ENCODE results near the gene FKBP5.
A peak's percentile ranks its signal among the peaks of the same experiment; 100 is the strongest.

Gene FKBP5

GRCh38 chr6:35716798-35717197 is 28.1 kb upstream of the FKBP5 start:
- DNase-seq (ENCODE audit: low read depth): no peak
- TF ChIP-seq, protein P1, sequence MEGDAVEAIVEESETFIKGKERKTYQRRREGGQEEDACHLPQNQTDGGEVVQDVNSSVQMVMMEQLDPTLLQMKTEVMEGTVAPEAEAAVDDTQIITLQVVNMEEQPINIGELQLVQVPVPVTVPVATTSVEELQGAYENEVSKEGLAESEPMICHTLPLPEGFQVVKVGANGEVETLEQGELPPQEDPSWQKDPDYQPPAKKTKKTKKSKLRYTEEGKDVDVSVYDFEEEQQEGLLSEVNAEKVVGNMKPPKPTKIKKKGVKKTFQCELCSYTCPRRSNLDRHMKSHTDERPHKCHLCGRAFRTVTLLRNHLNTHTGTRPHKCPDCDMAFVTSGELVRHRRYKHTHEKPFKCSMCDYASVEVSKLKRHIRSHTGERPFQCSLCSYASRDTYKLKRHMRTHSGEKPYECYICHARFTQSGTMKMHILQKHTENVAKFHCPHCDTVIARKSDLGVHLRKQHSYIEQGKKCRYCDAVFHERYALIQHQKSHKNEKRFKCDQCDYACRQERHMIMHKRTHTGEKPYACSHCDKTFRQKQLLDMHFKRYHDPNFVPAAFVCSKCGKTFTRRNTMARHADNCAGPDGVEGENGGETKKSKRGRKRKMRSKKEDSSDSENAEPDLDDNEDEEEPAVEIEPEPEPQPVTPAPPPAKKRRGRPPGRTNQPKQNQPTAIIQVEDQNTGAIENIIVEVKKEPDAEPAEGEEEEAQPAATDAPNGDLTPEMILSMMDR (conservative IDR thresholded peaks at IDR 0.05; ENCODE audit: low read depth, low read length): no peak
- no peak overlapping the region for H3K4me3 ChIP-seq (ENCODE audit: low read depth, low read length)

DNA sequence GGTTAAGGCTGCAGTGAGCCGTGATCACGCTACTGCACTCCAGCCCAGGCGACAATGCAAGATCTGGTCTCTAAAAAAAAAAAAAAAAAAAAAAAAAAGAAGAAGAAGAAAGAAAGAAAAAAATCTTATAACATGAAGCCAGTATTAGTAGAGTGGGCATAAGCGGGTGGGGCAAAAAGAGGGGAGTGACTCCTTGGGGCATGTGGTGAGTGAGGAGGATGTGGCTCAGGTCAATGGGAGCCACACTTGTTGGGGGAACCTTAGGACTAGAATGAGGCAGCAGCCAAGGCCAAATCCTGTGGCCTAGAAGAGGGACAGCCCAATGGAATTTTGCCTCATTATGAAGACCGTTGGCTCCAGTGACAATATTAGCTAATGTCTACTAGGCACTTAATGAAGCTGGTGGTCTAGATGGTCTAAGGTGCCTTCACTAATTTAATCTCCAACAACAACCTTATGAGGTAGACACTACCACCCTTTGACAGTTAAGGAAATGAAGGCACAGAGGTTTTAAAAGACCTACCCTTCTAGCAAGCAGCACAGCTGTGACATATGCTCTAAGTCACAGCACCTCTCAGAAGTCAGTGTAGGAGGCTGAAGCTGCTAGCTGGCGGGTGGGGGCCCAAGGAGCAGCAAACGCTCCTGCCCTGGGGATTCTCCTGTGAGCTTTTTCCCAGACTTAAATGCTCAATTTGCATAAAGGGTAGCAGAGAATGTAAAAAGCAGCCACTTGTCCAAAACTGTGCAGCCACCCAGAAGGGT is 24.5 kb upstream of the FKBP5 start:
- DNase-seq (ENCODE audit: low read depth): no peak
- no peak overlapping the region for H3K4me3 ChIP-seq (ENCODE audit: low read depth, low read length)
- TF ChIP-seq, protein P1 (conservative IDR thresholded peaks at IDR 0.05; ENCODE audit: low read depth, low read length): no peak

DNA sequence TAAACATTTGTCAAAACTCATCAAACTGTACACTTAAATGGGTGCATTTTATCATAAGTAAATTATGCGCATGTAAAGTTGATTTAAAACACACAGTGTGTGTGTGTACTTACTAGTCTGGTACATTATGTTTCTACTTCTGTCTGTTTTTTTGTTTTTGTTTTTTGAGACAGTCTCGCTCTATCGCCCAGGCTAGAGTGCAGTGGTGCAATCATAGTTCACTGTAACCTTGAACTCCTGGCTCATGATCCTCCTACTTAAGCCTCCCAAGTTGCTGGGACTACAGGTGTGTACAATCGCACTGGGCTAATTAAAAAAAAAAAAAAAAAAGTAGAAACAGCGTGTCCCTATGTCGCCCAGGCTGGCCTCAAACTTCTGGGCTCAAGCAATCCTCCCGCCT is 23.0 kb upstream of the FKBP5 start:
- DNase-seq (ENCODE audit: low read depth): no peak
- TF ChIP-seq, protein P1 (conservative IDR thresholded peaks at IDR 0.05; ENCODE audit: low read depth, low read length): no peak
- H3K4me3 ChIP-seq (ENCODE audit: low read depth, low read length): no peak overlapping the region

GRCh38 chr6:35710241-35710847 is 21.6 kb upstream of the FKBP5 start:
- no peak overlapping the region for H3K4me3 ChIP-seq (ENCODE audit: low read depth, low read length)
- peak; percentile 55 for DNase-seq (ENCODE audit: low read depth)
- TF ChIP-seq, protein P1 (conservative IDR thresholded peaks at IDR 0.05; ENCODE audit: low read depth, low read length): no peak

GRCh38 chr6:35708585-35708984 is 19.9 kb upstream of the FKBP5 start:
- TF ChIP-seq, protein P1 (conservative IDR thresholded peaks at IDR 0.05; ENCODE audit: low read depth, low read length): no peak
- DNase-seq (ENCODE audit: low read depth): no peak
- H3K4me3 ChIP-seq (ENCODE audit: low read depth, low read length): no peak overlapping the region

DNA sequence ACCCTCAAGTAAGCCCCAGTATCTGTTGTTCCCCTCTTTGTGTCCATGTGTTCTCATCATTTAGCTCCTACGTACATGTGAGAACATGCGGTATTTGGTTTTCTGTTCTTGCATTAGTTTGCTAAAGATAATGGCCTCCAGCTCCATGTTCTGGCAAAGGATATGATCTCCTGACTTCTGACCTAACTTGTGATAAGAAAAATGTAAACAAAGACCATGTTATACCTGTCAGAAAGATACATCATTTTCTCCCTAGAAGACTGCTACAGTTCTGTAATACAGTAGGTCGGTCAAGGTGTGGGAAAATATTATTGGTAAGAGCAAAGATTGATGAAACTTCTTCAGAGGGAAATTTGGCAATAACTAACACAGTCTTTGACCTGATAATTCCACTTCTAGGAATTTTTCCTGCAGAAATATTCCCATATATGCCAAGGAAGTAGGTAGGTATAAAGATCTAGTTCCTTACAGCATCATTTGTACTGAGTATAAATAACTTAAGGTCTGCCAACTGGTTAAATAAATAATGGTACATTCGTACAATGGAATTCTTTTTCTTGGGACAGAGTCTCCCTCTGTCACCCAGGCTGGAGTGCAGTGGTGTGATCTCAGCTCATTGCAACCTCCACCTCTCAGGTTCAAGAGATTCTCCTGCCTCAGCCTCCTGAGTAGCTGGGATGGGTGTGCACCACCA is 19.1 kb upstream of the FKBP5 start:
- DNase-seq (ENCODE audit: low read depth): no peak
- H3K4me3 ChIP-seq (ENCODE audit: low read depth, low read length): no peak overlapping the region
- TF ChIP-seq, protein P1 (conservative IDR thresholded peaks at IDR 0.05; ENCODE audit: low read depth, low read length): no peak
